HG03439 (cell line): Measurements from ENCODE around the gene LRRIQ1.
"Not testable (repeated sequence)": the region's sequence is repeated elsewhere in the genome, so short reads cannot be mapped to it uniquely, and the experiment has no call there.

ENCODE experiments used
- ATAC-seq: cut with Tn5 transposase; IDR thresholded peaks from one replicate; pipeline ENCODE4 v1.9.1; 2021; ENCODE audit warnings: mild to moderate bottlenecking, moderate library complexity; ENCODE audit not compliant: unreplicated experiment

LRRIQ1 gene, protein sequence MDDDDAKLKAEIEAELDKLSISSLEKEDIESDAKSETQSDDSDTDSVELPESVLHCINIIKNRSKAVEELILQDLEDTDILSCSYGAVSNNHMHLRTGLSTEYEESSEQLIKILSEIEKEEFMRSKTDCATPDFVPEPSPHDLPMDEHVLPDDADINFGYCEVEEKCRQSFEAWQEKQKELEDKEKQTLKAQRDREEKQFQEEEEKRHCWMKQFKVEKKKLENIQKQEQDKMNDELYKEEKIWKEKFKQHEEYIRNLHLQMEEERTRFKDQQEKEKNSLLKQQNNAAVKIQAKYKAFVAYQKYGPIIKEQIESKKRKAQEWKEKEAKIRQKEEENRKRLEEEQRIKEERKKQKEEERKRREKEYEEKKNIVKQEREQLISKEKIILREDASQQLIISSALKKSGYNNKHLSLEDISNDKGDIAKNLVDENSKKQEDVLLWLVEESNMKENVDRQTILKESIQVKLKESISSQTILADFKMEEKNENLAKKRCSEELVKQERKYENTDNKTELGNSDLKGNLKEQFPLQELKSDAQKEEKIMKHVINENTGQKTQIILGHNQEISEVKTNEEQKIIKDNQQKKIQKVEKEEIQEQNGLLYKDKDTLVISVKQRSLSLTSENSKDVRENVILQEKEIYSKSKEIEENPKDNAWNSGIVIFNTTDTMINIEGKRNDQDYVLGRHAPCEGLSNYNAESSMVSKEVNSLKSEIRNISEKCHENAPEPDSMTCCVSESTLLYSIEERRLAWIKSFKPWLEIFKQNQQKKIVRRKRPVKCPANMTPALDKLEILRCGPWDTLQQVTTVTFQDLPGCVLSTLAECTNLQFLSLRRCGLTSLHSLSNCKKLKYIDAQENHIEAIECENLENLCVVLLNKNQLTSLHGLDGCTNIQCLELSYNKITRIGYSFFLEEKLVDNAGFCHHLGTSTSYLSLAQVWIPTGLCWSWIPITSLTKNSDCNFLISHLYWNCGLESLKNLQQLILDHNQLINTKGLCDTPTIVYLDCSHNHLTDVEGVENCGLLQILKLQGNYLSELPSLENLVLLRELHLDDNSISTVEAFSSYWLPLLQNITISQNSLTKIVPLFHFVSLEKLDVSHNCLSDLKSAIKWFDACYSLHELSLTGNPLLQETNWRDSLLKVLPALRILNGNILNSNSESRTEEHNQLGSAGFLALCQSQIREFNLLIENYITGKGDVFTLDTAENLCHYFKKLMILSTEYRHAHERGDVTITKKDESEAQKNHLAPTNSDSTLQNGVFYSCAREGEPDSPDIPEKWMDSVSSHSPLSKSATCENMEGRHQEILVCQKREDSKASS (N-terminal part only)

DNA sequence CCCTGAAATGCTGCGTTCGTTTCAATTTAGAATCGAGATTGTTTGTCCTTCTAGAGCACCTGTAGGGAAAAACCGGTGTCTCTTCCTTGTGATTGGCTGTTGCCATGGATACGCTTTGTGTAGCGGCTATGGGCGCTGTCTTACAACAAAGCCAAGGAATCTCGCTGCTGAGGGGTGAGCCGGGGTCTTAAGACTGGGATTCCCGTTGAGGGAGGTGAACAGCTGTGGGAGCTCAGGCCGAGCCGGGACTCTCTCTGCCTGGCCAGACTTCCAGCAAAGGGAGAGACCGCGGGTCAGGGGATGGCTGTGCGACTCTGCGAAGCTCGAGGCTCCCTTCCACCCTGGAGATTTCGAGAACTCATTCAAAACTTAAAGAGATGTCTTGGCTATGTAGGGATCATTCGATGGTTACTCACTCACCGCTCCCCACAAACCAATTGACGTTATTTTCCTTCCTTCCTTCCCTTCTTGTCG is at the start of gene LRRIQ1, which contains the start of gene TSPAN19:
LRRIQ1 (plus strand) TSS at position 118 of the 474 bp plus-strand sequence. CDS start 1,826 bp downstream, outside the sequence.
TSPAN19 (minus strand) TSS at position 44 of the 474 bp plus-strand sequence. CDS start 6,331 bp downstream, outside the sequence.
- peak; percentile 92 for ATAC-seq

DNA sequence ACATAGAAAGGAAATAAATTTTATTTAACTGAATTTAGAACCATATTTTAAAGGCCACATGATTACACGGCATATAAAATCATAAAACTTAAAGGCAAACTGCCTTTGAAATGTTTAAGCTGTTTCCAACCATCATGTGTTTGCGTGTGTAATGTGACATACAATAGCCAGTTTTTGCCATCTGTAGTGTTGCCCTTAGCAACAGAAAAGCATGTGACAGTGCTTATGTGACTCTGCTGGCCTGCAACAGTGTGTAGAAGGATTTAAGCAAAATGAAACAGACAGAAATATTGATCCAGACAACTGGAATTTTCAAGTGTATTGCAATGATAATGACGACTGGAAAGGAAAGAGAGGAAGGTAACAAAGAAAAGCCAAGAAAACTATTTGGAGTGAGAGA is 49.6 kb upstream of the LRRIQ1 start:
- ATAC-seq, result no peak

DNA sequence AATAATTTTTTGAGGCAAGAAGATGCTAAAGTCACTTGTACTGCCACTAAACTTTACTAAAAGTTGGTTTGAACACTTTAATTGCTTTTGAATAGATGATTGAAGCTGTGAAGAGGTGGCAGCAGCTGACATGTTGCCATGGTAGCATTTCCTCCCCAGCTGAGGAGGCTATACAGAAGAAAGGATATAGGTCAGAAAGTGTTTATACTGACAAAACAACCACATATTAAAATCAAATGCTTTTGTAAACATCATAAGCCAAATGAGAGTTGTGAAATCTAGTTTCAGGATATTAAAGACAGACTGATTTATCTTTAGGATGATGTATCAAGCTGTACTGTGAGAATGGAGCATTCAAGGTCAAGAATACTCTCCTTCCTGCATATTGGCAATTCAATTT is 41.7 kb upstream of the LRRIQ1 start:
- no peak for ATAC-seq

- ATAC-seq, result no peak
Measured at GRCh38 chr12:84995641-84996040, 40.5 kb upstream of the LRRIQ1 start.

- no peak for ATAC-seq
Measured at GRCh38 chr12:84996759-84997158, 39.4 kb upstream of the LRRIQ1 start.

GRCh38 chr12:84998341-84998740 is 37.8 kb upstream of the LRRIQ1 start:
- no peak for ATAC-seq

DNA sequence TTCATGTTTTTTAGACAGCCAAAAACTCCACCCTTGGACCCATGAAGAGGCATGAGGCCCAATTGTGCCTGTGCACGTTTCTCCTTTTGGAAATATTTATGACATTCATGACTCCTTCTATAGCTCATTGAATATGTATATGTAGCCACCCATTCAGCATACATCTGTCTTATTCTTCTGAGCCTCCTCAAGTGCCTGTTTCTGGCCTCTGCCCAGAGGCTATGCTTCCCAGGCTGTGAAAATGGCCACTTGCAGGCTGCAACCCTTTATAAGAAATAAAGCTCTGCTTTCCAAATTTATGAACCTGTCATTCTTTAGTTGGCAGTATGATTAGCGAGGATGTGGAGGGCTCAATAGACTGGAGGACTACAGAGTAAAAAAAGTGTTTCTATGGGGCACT is 35.4 kb upstream of the LRRIQ1 start:
- no peak for ATAC-seq

DNA sequence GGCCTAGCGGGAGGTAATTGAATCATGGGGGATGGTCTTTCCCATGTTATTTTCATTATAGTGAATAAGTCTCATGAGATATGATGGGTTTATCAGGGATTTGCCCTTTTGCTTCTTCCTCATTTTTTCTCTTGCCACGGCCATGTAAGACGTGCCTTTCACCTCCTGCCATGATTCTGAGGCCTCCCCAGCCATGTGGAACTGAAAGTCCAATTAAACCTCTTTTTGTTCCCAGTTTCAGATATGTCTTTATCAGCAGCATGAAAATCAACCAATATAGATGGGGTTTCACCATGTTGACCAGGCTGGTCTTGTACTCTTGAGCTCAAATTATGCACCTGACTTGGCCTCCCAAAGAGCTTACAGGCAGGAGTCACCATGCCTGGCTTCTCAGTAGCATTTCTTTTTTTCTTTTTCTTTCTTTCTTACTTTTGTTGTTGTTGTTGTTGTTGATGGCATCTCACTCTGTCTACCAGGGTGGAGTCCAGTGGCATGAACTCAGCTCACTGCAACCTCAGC is 33.3 kb upstream of the LRRIQ1 start:
- ATAC-seq, result no peak

DNA sequence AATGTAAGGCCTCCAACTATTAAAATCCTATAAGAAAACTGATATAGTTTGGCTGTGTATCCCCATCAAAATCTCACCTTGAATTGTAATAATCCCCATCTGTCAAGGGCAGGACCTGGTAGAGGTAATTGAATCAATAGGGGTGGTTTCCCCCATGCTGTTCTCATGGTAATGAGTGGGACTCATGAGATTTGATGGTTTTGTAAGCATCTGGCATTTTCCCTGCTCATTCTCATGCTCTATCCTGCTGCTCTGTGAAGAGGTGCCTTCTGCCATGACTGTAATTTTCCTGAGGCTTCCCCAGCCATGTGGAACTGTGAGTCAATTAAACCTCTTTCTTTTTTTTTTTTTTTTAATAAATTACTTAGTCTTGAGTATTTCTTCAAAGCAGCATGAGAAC is 31.9 kb upstream of the LRRIQ1 start:
- ATAC-seq, result no peak

- not testable (repeated sequence) for ATAC-seq
Measured at GRCh38 chr12:85005047-85005446, 31.1 kb upstream of the LRRIQ1 start.

DNA sequence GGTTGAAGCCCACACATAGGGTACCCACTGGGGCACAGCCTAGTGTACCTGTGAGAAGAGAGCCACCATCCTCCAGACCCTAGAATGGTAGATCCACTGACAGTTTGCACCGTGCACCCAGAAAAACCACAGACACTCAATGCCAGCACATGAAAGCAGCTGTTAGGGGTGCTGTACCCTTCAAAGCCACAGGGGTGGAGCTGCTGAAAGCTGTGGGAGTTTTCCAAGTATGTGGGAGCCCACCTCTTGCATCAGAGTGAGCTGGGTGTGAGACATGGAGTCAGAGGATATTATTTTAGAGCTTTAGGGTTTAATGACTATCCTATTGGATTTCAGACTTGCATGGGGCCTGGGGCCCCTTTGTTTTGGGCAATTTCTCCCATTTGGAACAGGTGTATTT is 30.5 kb upstream of the LRRIQ1 start:
- ATAC-seq, result no peak

DNA sequence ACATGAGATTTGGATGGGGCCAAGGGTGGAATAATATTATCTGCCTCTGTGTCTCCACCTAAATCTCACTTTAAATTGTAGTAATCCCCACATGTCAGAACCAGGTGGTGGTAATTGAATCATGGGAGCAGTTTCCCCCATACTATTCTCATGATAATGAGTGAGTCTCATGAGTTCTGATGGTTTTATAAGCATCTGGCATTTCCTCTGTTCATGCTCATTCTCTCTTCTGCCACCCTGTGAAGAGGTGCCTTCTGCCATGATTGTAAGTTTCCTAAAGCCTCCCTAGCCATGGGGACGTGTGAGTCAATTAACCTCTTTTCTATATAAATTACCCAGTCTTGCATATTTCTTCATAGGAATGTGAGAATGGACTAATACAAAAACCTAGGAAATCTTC is 29.9 kb upstream of the LRRIQ1 start:
- ATAC-seq, result no peak

DNA sequence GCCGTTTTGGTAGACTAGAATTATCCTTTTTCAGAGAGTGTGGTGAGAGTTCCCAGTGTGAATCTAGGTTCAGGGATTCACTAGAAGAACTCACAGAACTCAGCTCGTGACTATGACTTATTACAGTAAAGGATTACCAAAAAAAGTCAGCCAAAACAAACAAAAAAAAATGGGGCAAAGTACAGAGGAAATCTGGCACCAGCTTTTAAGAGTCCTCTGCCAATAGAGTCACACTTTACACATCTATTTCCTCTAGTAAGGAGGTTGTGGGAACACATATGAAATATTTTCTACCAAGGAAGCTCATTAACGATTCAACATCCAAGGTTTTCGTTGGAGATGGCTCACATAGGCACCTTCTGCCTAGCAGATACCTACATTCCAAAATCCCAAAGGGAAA is 28.3 kb upstream of the LRRIQ1 start:
- ATAC-seq, result no peak

GRCh38 chr12:85016413-85016812 is 19.7 kb upstream of the LRRIQ1 start:
- no peak for ATAC-seq

DNA sequence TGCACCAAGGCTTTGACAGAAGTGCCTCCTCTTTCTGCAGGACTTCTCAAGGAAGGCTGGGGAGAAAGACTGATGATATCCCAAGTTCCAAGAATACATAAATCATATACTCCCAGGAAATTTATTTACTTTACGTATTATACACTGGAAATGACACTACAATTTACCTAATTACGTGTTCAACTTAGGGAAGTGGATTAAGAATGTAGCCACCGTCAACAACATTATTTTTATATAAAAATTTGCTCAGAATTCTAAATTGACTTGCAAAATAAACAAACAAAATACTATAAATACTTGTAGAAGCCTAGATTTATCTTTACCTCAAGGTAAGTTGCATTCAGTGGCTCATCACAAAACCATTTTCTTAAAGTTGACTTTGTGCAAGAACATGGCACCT is 19.0 kb upstream of the LRRIQ1 start:
- ATAC-seq, result no peak

- ATAC-seq, result no peak
Measured at GRCh38 chr12:85017618-85018017, 18.5 kb upstream of the LRRIQ1 start.

- ATAC-seq, result no peak
Measured at GRCh38 chr12:85018098-85018497, 18.1 kb upstream of the LRRIQ1 start.

DNA sequence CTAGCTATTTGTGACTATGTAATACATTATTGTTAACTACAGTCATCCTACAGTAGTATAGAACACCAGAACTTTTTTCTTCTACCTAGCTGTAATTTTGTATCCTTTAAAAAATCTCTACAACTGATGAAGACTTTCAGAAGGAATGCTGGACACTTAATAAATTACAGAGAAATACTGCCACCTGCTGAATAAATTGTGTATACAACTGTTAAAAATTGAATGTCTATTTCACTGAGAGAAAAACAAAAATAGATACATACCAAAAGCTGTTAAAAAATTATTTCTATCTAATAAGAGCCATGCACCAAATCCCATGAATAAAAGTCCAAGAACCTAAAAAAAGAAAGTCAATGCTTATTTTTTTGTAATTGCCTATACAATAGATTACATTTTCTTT is 6.7 kb upstream of the LRRIQ1 start:
- ATAC-seq, result no peak

DNA sequence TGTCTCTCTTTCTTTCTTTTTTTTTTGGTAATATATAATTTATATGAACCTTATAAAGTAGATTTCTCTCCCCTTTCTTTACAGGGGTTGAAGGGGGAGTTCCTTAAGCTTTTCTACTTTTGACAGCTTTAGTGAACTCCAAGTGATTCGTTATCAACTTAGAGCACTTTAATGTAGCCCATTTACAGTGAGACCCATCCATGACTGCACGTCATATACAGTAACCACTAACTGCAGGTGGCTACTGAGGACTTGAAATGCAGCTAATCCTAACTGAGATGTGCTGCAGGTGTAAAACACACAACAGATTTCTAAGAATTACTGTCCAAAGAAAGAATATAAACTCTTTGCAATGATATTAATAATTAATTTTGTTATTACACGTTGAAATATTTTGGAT is 582 bp downstream of the LRRIQ1 start:
- ATAC-seq, result no peak

- no peak for ATAC-seq
Measured at GRCh38 chr12:85041395-85041794, 5.2 kb downstream of the LRRIQ1 start.

- no peak for ATAC-seq
Measured at GRCh38 chr12:85043829-85044228, 7.7 kb downstream of the LRRIQ1 start.
